Tibial artery (tissue), 4 donors: ENCODE measurements around the gene SIX3.

ENCODE experiments used
- DNase-seq, 2 donors: peaks; one replicate each; pipeline ENCODE4 v3.0.0-alpha.2; 2019
- H3K27ac ChIP-seq, 2 donors: fragments of 200-600 bp; sonication (generic) in 1 of 2; 1 replicate in 1 of 2; 2 replicates in 1 of 2; pipeline ENCODE4 v1.5.1; 2018 to 2019; ENCODE audit warnings: mild to moderate bottlenecking in 1 of 2
- H3K27me3 ChIP-seq, 2 donors: fragments of 200-600 bp; sonication (generic) in 1 of 2; one replicate each; pipeline versions ENCODE4 v1.5.1 to v1.6.0; 2016 to 2019
- H3K36me3 ChIP-seq, 3 donors: fragments of 200-600 bp; sonication (generic) in 2 of 3; one replicate each; pipeline ENCODE4 v1.5.1; 2016 to 2019; ENCODE audit warnings: mild to moderate bottlenecking in 2 of 3
- H3K4me1 ChIP-seq, 4 donors: fragments of 200-600 bp; sonication (generic) in 2 of 4; 1 replicate in 3 of 4; 2 replicates in 1 of 4; pipeline ENCODE4 v1.5.1; 2016 to 2019
- H3K4me3 ChIP-seq, 2 donors: fragments of 200-600 bp; sonication (generic) in 1 of 2; 1 replicate in 1 of 2; 2 replicates in 1 of 2; pipeline ENCODE4 v1.5.1; 2018 to 2019; ENCODE audit warnings: mild to moderate bottlenecking in 2 of 2
- H3K9me3 ChIP-seq, 3 donors: fragments of 200-600 bp; sonication (generic) in 1 of 3; one replicate each; pipeline ENCODE4 v1.5.1; 2016 to 2019
- intact Hi-C: fragments of 100-400 bp; cut with DNase I; formaldehyde crosslinking; loops from one replicate; pipeline ENCODE4 v1.15.0; 2023; ENCODE audit warnings: low total_unique reads
- TF ChIP-seq, protein P1 (sequence below), 2 experiments: fragments of 200-600 bp in 1 of 2; fragments of 450-650 bp in 1 of 2; IDR thresholded peaks; one replicate each; pipeline ENCODE4 v1.5.1; 2017 to 2019; ENCODE audit warnings: antibody characterized with exemption in 2 of 2, mild to moderate bottlenecking in 1 of 2, moderate library complexity in 1 of 2

SIX3 gene

DNA sequence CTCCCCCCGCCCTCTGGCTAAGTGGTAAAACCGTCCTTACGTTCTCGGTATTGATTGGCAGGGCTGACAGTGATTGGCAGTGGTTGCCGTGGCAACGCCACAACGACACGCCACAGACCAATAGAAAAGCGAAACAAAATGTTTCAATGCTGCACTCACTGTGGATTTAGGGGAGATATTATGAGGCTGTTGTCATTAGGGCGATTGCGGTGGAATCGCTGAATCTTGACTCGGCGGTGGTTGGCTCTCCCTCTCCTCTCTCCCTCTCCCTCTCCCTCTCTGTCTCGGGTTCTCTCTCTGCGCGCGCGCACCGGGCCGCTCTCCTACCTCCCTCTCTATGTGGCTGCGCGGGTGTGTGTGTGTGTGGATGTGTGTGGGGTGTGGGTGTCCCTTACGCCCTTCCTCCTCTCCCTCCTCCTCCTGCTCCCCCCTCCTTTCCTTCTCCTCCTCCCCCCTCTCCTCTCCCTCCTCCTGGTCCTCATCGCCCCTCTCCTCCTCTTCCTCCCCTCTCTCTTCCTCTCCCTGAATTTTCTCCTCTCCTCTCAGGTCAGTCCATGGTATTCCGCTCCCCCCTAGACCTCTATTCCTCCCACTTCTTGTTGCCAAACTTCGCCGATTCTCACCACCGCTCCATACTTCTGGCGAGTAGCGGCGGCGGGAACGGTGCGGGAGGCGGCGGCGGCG, at the start of gene SIX3:
Gene SIX3 (plus strand): TSS at position 152 of the 684 bp plus-strand sequence. CDS start 403 bp downstream, at position 555.
- Histone ChIP-seq H3K4me3 (peak within 1 kb of the TSS; percentile 37 to 44), H3K4me1 (peaks cover 0 to 61% (median 50%) of the 10 kb centered on the region in 4 donors), H3K9me3 (no peaks in the 10 kb centered on the region), H3K27me3 (peaks cover 0 to 96% of the 10 kb centered on the region in 2 donors), H3K36me3 (no peaks in the 10 kb centered on the region), H3K27ac (no peak within 1 kb of the TSS)
- intact Hi-C loops: no loop called here
- TF ChIP-seq, protein P1, sequence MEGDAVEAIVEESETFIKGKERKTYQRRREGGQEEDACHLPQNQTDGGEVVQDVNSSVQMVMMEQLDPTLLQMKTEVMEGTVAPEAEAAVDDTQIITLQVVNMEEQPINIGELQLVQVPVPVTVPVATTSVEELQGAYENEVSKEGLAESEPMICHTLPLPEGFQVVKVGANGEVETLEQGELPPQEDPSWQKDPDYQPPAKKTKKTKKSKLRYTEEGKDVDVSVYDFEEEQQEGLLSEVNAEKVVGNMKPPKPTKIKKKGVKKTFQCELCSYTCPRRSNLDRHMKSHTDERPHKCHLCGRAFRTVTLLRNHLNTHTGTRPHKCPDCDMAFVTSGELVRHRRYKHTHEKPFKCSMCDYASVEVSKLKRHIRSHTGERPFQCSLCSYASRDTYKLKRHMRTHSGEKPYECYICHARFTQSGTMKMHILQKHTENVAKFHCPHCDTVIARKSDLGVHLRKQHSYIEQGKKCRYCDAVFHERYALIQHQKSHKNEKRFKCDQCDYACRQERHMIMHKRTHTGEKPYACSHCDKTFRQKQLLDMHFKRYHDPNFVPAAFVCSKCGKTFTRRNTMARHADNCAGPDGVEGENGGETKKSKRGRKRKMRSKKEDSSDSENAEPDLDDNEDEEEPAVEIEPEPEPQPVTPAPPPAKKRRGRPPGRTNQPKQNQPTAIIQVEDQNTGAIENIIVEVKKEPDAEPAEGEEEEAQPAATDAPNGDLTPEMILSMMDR (IDR thresholded peaks at IDR 0.05): no peak
- DNase-seq: no peak

DNA sequence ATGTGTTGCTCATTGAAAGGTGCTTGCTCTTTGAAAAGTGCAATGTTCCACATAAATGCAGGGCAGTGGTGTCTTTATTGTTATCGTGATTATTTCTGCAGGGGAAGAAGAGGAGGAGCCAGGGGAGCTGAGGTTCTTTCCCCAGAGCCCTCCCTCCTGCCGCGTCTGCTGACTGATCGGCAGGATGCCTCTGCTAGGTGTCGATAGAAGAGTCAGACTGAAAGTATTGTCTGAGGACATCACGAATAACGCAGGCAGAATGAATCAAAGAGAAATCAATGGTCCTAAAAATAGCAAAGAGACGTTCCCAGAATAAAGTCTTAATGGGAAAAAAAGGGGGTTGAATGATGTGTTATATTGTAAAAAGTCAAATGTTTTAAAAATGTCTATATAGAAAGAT, 47.4 kb upstream of the SIX3 start:
- no peaks in the 10 kb centered on the region for H3K4me1 ChIP-seq
- no peak overlapping the region for H3K4me3 ChIP-seq
- TF ChIP-seq, protein P1 (IDR thresholded peaks at IDR 0.05): no peak
- no peaks in the 10 kb centered on the region for H3K27me3 ChIP-seq
- peaks cover 0 to 3% (median 0%) of the 10 kb centered on the region in 3 donors for H3K9me3 ChIP-seq
- intact Hi-C loops: no loop called here
- H3K27ac ChIP-seq: no peak overlapping the region
- DNase-seq: no peak
- H3K36me3 ChIP-seq: no peaks in the 10 kb centered on the region

DNA sequence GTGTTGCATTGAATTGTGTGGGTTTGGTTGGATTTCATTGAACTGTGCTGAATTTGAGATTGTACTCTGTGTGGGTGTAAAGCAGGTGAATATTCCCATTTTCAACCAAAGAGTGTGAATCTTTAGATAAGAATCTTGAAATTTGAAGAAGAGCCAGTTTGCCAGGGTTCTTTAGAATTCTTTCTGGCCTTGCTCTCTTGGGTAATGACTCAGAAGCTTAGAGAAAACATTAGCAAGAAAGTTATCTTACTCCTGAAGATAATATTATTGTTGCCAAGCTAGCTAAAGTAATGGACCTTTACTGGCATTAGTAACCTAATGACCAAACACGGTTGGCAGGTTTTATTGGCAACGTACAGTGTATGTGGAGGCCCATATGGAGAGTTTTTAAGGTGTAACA, 46.4 kb upstream of the SIX3 start:
- Histone ChIP-seq H3K36me3 (no peaks in the 10 kb centered on the region), H3K4me1 (no peaks in the 10 kb centered on the region), H3K4me3 (no peak overlapping the region), H3K9me3 (peaks cover 0 to 3% (median 0%) of the 10 kb centered on the region in 3 donors), H3K27ac (no peak overlapping the region), H3K27me3 (no peaks in the 10 kb centered on the region)
- no peak for DNase-seq
- TF ChIP-seq, protein P1 (IDR thresholded peaks at IDR 0.05): no peak
- intact Hi-C loops: no loop called here

DNA sequence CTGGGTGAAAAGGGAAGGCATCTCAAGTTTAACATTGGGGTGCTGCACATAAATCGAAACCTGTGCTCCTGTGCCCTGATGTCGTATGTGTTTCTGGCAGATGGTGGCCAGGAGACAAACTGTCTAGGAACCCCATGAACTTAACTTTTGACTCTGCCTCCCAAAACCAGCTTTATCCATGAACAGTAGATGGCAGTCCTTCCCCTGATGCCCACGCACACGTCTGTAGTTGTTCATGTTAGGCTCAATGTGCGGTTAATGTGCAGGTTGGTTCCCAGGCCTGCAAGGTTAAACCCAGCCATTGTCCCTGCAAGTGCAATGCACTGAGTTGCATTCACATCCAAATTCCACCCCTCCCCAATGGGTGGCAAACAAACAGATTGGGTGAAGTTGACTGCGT, 44.1 kb upstream of the SIX3 start:
- H3K27me3 ChIP-seq: peaks cover 0 to 10% of the 10 kb centered on the region in 2 donors
- no peaks in the 10 kb centered on the region for H3K9me3 ChIP-seq
- no peaks in the 10 kb centered on the region for H3K36me3 ChIP-seq
- TF ChIP-seq, protein P1 (IDR thresholded peaks at IDR 0.05): no peak
- no peak for DNase-seq
- H3K27ac ChIP-seq: no peak overlapping the region
- H3K4me1 ChIP-seq: no peaks in the 10 kb centered on the region
- no peak overlapping the region for H3K4me3 ChIP-seq
- intact Hi-C loops: no loop called here

DNA sequence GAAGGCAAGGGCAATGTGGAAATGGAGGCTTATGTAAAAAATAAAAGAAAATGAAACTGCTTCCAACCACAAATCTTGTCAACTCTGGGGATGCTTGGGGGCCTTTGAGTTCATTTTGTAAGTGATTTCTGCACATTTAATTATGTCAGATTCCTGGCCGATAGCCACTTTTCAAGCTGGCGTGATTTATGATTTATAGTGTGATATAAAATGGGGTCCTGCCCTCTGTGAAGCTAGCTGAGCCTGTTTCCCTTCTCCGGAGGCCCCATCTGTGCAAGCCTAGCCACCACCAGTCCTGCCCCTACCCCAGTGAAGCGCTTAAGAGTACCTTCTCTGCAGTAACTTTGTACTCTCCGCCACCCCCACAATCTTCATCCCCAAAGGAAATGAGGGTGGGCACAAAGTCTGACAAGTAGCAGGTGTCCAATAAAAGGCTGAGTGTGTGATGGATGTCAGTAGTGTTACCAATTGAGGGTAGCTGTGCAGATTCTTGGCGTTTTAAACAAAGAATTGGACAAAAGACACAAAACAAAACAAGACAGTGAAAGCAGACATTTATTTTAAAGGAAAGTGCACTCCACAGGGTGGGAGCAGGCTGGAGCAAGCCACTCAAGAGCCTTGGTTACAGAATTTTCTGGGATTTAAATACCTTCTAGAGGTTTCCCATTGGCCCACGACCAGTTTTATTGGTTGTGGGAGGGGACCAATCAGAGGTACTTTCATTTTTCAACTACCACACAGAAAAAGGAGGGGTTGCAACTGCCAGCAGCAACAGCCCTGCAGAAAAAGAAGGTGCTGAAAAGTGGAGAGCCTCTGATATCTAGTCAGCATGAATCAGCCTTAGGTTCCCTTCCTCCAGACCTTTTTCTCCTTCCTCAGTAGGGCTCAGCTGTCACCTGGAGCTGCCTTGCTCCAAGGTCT, 39.0 kb upstream of the SIX3 start:
- TF ChIP-seq, protein P1 (IDR thresholded peaks at IDR 0.05): no peak
- Histone ChIP-seq H3K36me3 (no peaks in the 10 kb centered on the region), H3K27ac (no peak overlapping the region), H3K9me3 (no peaks in the 10 kb centered on the region), H3K4me3 (no peak overlapping the region), H3K4me1 (no peaks in the 10 kb centered on the region), H3K27me3 (peaks cover 0 to 28% of the 10 kb centered on the region in 2 donors)
- intact Hi-C loops: no loop called here
- no peak for DNase-seq
